Liver (tissue), 9 donors: ENCODE measurements around the gene PIP4K2C. TPM values are rescaled to one million over a fixed set of nuclear protein-coding genes. Genes with fewer than 3 reads are reported as not detected.

Source experiments
- DNase-seq: peaks from one replicate; pipeline ENCODE4 v3.0.0-alpha.2; 2017; ENCODE audit warnings: low spot score
- H3K27ac ChIP-seq, 2 donors: one replicate each; pipeline ENCODE4 v1.7.0; 2013; ENCODE audit warnings: inconsistent platforms in 2 of 2, low read length in 2 of 2, control low read depth in 1 of 2, low read depth in 1 of 2, mild to moderate bottlenecking in 1 of 2
- H3K27me3 ChIP-seq, 4 donors: one replicate each; pipeline versions ENCODE4 v1.6.1 to v1.7.0; 2013; ENCODE audit warnings: low read length in 3 of 4, inconsistent platforms in 1 of 4, mild to moderate bottlenecking in 1 of 4, moderate library complexity in 1 of 4; ENCODE audit not compliant: control insufficient read depth in 4 of 4, insufficient read depth in 4 of 4
- H3K36me3 ChIP-seq, 4 donors: one replicate each; pipeline versions ENCODE4 v1.6.1 to v1.7.0; 2013; ENCODE audit warnings: low read length in 3 of 4, mild to moderate bottlenecking in 3 of 4, low read depth in 1 of 4, moderate library complexity in 1 of 4; ENCODE audit not compliant: control insufficient read depth in 4 of 4, insufficient read depth in 3 of 4
- H3K4me1 ChIP-seq, 4 donors: one replicate each; pipeline versions ENCODE4 v1.6.1 to v1.7.0; 2013; ENCODE audit warnings: low read length in 3 of 4, mild to moderate bottlenecking in 3 of 4, moderate library complexity in 1 of 4; ENCODE audit not compliant: control insufficient read depth in 4 of 4, insufficient read depth in 4 of 4
- H3K4me3 ChIP-seq, 3 donors: one replicate each; pipeline versions ENCODE4 v1.6.1 to v1.7.0; 2013; ENCODE audit warnings: low read length in 3 of 3, control low read depth in 1 of 3, low read depth in 1 of 3, mild to moderate bottlenecking in 1 of 3
- H3K9ac ChIP-seq, 2 donors: one replicate each; pipeline ENCODE4 v1.7.0; 2013; ENCODE audit warnings: low read length in 2 of 2, mild to moderate bottlenecking in 2 of 2, moderate library complexity in 2 of 2, control low read depth in 1 of 2, low read depth in 1 of 2
- H3K9me3 ChIP-seq, 4 donors: one replicate each; pipeline versions ENCODE4 v1.6.1 to v1.7.0; 2013; ENCODE audit warnings: low read length in 3 of 4; ENCODE audit not compliant: control insufficient read depth in 4 of 4
- EGR1 ChIP-seq, 2 donors: IDR thresholded peaks; 2 replicates each; pipeline ENCODE4 v1.6.1; 2016 to 2018; ENCODE audit warnings: antibody characterized with exemption in 2 of 2, low read depth in 2 of 2
- FOXA1 ChIP-seq: IDR thresholded peaks from 2 replicates; pipeline ENCODE4 v1.6.1; 2016; ENCODE audit warnings: antibody characterized with exemption
- FOXA2 ChIP-seq: IDR thresholded peaks from 2 replicates; pipeline ENCODE4 v1.6.1; 2016; ENCODE audit warnings: antibody characterized with exemption
- GABPA ChIP-seq, 2 donors: IDR thresholded peaks in 1 of 2; conservative IDR thresholded peaks in 1 of 2; 2 replicates each; pipeline ENCODE4 v1.6.1; 2016; ENCODE audit warnings: antibody characterized with exemption in 2 of 2, mild to moderate bottlenecking in 1 of 2, moderate library complexity in 1 of 2
- HNF4A ChIP-seq, 2 donors: conservative IDR thresholded peaks; 2 replicates each; pipeline ENCODE4 v1.6.1; 2016; ENCODE audit warnings: antibody characterized with exemption in 2 of 2, mild to moderate bottlenecking in 2 of 2
- HNF4G ChIP-seq: IDR thresholded peaks from 2 replicates; pipeline ENCODE4 v1.6.1; 2016; ENCODE audit warnings: antibody characterized with exemption
- JUND ChIP-seq, 2 donors: IDR thresholded peaks; 2 replicates each; pipeline ENCODE4 v1.6.1; 2016; ENCODE audit warnings: antibody characterized with exemption in 2 of 2
- NR2F2 ChIP-seq: IDR thresholded peaks from 2 replicates; pipeline ENCODE4 v1.6.1; 2016; ENCODE audit warnings: antibody characterized with exemption
- RAD21 ChIP-seq, 2 donors: IDR thresholded peaks; 2 replicates each; pipeline ENCODE4 v1.6.1; 2016; ENCODE audit warnings: antibody characterized with exemption in 2 of 2, mild to moderate bottlenecking in 2 of 2
- RXRA ChIP-seq, 2 donors: IDR thresholded peaks; 2 replicates each; pipeline ENCODE4 v1.6.1; 2017 to 2018; ENCODE audit warnings: antibody characterized with exemption in 2 of 2, mild to moderate bottlenecking in 1 of 2
- SP1 ChIP-seq: IDR thresholded peaks from 2 replicates; pipeline ENCODE4 v1.6.1; 2018; ENCODE audit warnings: antibody characterized with exemption, mild to moderate bottlenecking
- TAF1 ChIP-seq: conservative IDR thresholded peaks from 2 replicates; pipeline ENCODE4 v1.6.1; 2016; ENCODE audit warnings: antibody characterized with exemption, mild to moderate bottlenecking
- YY1 ChIP-seq: IDR thresholded peaks from 2 replicates; pipeline ENCODE4 v1.6.1; 2016; ENCODE audit warnings: antibody characterized with exemption, mild to moderate bottlenecking
- WGBS: extraction: QIAGEN DNeasy Blood & Tissue Kit; methylation state at CpG from one replicate; pipeline ENCODE4 v1.1.7; 2013; 5-methylcytosine and 5-hydroxymethylcytosine counted together
- polyA plus RNA-seq, 2 donors: library from polyadenylated mRNA; stranded (reverse) in 1 of 2; unstranded in 1 of 2; fragments of 200-250 nt in 1 of 2; fragments of >200 nt in 1 of 2; fragmentation: Nextera tagmentation in 1 of 2; extraction: Ambion mirVana in 1 of 2; gene quantifications; one replicate each; pipeline versions ENCODE4 v1.2.1 to v1.2.3, GENCODE V29; 2013 to 2015
- total RNA-seq, 2 donors: library from RNA; depleted of rRNA; stranded (reverse); fragments of >200 nt; gene quantifications; one replicate each; pipeline ENCODE4 v1.2.3, GENCODE V29; 2014
- TF ChIP-seq, protein P1 (sequence below): IDR thresholded peaks from 2 replicates; pipeline ENCODE4 v1.6.1; 2016; ENCODE audit warnings: antibody characterized with exemption
- TF ChIP-seq, protein P2 (sequence below): IDR thresholded peaks from 2 replicates; pipeline ENCODE4 v1.6.1; 2016; ENCODE audit warnings: antibody characterized with exemption
- TF ChIP-seq, protein P3 (sequence below): IDR thresholded peaks from 2 replicates; pipeline ENCODE4 v1.6.1; 2016; ENCODE audit warnings: antibody characterized with exemption
- TF ChIP-seq, protein P4 (sequence below): fragments of 150-350 bp; IDR thresholded peaks from 2 replicates; pipeline ENCODE4 v1.5.1; 2017; ENCODE audit warnings: improper control_type of control experiment, low read depth, low read length; ENCODE audit not compliant: missing input control
- TF ChIP-seq, protein P5 (sequence below): IDR thresholded peaks from 2 replicates; pipeline ENCODE4 v1.6.1; 2016; ENCODE audit warnings: antibody characterized with exemption, mild to moderate bottlenecking
- donor health status: healthy.
- donor health status: healthy.
- donor health status: healthy.
- donor health status: healthy.
- donor health status: healthy.

PIP4K2C gene
- total and polyA plus RNA-seq, 4 donors = 6.5 to 11.9 (median 9.4) TPM

DNA sequence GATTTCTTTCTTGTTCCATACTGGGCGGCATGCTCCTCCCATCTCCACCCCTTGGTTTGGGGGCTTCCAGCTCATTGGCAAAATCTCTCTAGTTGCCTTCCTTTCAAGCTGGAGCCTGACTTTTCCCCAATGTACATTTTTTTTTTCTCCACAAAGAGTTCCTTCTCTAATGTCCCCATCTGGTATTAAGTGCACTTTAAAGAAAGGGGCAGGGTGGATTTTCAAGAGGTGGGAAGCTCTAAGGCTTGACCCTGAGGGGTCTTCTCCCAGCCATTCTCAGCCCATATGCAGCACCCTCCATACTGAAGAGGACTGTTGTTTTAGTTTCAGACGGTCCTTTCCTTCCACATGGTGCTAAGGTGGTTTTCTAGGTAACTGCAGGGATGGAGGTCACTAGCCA, 5.8 kb upstream of the PIP4K2C start:
- TF ChIP-seq JUND (IDR thresholded peaks at IDR 0.05) = no peak
- TF ChIP-seq NR2F2 = no peak
- TF ChIP-seq, protein P1, sequence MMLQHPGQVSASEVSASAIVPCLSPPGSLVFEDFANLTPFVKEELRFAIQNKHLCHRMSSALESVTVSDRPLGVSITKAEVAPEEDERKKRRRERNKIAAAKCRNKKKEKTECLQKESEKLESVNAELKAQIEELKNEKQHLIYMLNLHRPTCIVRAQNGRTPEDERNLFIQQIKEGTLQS = no peak
- no peak for TF ChIP-seq EGR1 (IDR thresholded peaks at IDR 0.05; ENCODE audit: low read depth in 2 of 2)
- TF ChIP-seq FOXA1 = no peak
- TF ChIP-seq TAF1 = no peak
- TF ChIP-seq GABPA (IDR thresholded peaks at IDR 0.05 in 1 of 2, conservative IDR thresholded peaks at IDR 0.05 in 1 of 2) = no peak
- TF ChIP-seq, protein P2, sequence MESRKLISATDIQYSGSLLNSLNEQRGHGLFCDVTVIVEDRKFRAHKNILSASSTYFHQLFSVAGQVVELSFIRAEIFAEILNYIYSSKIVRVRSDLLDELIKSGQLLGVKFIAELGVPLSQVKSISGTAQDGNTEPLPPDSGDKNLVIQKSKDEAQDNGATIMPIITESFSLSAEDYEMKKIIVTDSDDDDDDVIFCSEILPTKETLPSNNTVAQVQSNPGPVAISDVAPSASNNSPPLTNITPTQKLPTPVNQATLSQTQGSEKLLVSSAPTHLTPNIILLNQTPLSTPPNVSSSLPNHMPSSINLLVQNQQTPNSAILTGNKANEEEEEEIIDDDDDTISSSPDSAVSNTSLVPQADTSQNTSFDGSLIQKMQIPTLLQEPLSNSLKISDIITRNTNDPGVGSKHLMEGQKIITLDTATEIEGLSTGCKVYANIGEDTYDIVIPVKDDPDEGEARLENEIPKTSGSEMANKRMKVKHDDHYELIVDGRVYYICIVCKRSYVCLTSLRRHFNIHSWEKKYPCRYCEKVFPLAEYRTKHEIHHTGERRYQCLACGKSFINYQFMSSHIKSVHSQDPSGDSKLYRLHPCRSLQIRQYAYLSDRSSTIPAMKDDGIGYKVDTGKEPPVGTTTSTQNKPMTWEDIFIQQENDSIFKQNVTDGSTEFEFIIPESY = no peak
- TF ChIP-seq, protein P3, sequence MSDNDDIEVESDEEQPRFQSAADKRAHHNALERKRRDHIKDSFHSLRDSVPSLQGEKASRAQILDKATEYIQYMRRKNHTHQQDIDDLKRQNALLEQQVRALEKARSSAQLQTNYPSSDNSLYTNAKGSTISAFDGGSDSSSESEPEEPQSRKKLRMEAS = no peak
- TF ChIP-seq HNF4A (conservative IDR thresholded peaks at IDR 0.05) = no peak
- TF ChIP-seq SP1 = no peak
- TF ChIP-seq, protein P4, sequence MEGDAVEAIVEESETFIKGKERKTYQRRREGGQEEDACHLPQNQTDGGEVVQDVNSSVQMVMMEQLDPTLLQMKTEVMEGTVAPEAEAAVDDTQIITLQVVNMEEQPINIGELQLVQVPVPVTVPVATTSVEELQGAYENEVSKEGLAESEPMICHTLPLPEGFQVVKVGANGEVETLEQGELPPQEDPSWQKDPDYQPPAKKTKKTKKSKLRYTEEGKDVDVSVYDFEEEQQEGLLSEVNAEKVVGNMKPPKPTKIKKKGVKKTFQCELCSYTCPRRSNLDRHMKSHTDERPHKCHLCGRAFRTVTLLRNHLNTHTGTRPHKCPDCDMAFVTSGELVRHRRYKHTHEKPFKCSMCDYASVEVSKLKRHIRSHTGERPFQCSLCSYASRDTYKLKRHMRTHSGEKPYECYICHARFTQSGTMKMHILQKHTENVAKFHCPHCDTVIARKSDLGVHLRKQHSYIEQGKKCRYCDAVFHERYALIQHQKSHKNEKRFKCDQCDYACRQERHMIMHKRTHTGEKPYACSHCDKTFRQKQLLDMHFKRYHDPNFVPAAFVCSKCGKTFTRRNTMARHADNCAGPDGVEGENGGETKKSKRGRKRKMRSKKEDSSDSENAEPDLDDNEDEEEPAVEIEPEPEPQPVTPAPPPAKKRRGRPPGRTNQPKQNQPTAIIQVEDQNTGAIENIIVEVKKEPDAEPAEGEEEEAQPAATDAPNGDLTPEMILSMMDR = no peak
- no peak for TF ChIP-seq YY1
- TF ChIP-seq FOXA2 = no peak
- no peak for TF ChIP-seq RAD21 (IDR thresholded peaks at IDR 0.05)
- no peak for TF ChIP-seq HNF4G
- TF ChIP-seq, protein P5, sequence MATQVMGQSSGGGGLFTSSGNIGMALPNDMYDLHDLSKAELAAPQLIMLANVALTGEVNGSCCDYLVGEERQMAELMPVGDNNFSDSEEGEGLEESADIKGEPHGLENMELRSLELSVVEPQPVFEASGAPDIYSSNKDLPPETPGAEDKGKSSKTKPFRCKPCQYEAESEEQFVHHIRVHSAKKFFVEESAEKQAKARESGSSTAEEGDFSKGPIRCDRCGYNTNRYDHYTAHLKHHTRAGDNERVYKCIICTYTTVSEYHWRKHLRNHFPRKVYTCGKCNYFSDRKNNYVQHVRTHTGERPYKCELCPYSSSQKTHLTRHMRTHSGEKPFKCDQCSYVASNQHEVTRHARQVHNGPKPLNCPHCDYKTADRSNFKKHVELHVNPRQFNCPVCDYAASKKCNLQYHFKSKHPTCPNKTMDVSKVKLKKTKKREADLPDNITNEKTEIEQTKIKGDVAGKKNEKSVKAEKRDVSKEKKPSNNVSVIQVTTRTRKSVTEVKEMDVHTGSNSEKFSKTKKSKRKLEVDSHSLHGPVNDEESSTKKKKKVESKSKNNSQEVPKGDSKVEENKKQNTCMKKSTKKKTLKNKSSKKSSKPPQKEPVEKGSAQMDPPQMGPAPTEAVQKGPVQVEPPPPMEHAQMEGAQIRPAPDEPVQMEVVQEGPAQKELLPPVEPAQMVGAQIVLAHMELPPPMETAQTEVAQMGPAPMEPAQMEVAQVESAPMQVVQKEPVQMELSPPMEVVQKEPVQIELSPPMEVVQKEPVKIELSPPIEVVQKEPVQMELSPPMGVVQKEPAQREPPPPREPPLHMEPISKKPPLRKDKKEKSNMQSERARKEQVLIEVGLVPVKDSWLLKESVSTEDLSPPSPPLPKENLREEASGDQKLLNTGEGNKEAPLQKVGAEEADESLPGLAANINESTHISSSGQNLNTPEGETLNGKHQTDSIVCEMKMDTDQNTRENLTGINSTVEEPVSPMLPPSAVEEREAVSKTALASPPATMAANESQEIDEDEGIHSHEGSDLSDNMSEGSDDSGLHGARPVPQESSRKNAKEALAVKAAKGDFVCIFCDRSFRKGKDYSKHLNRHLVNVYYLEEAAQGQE = no peak
- TF ChIP-seq RXRA (IDR thresholded peaks at IDR 0.05) = no peak
- Histone ChIP-seq H3K27ac (no peak overlapping the region), H3K9me3 (no peaks in the 10 kb centered on the region), H3K9ac (no peak overlapping the region), H3K36me3 (no peaks in the 10 kb centered on the region), H3K4me1 (peaks cover 1 to 13% (median 9%) of the 10 kb centered on the region in 4 donors), H3K4me3 (no peak overlapping the region), H3K27me3 (no peaks in the 10 kb centered on the region)
- 86% methylated on average over 2 of the region's 2 CpGs for WGBS
- DNase-seq = no peak
